Ishikawa (cell line): Measurements from ENCODE around the gene ADRB1.

Source experiments
- EGR1 ChIP-seq: IDR thresholded peaks from 2 replicates; pipeline ENCODE4 v1.6.1; 2012
- EP300 ChIP-seq: IDR thresholded peaks from 2 replicates; pipeline ENCODE4 v1.6.1; 2012; ENCODE audit warnings: borderline replicate concordance
- RAD21 ChIP-seq: IDR thresholded peaks from 2 replicates; pipeline ENCODE4 v1.6.1; 2012; ENCODE audit warnings: low read depth
- TAF1 ChIP-seq: IDR thresholded peaks from 2 replicates; pipeline ENCODE4 v1.6.1; 2012; ENCODE audit warnings: low read depth, mild to moderate bottlenecking
- YY1 ChIP-seq: IDR thresholded peaks from 2 replicates; pipeline ENCODE4 v1.6.1; 2012; ENCODE audit warnings: low read depth
- TF ChIP-seq, protein P1 (sequence below): IDR thresholded peaks from 2 replicates; pipeline ENCODE4 v1.6.1; 2012; ENCODE audit warnings: low read depth, mild to moderate bottlenecking
- TF ChIP-seq, protein P2 (sequence below): IDR thresholded peaks from 2 replicates; pipeline ENCODE4 v1.6.1; 2012
- TF ChIP-seq, protein P3 (sequence below): IDR thresholded peaks from 2 replicates; pipeline ENCODE4 v1.6.1; 2012

DNA sequence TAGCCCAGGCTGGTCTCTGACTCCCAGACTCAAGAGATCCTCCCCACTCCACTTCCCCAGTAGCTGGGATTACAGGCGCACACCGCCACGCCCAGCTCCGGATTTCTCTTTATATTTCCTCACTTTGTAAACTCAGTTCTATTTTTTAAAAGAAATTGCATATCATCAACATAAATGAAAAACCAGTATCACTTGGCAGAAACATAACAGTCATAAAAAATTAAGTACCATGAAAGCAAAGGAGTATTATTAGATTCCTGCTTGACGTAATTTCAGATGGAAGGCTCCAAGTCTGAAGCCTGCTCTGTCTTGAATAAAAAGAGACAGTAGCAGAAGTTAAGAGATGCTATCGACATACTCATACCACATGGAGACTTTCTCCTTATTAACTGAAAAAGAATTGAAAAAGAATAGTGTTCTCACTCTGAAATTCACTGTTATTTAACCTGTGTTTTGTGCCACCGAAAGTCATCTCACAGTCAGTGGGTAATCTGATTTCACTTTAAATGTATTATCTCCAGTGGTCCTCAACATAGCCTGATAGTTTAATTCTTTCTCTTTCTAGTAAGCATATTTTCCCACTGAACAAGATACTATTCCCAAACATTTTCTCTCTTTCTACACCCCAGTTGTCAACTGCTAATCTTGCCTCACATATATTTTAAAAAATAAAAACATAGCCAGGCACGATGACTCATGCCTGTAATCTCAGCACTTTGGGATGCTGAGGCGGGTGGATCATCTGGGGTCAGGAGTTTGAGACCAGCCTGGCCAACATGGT lies 40.3 kb upstream of the ADRB1 start:
- TF ChIP-seq YY1 (no peak), EP300 (no peak), TAF1 (no peak), RAD21 (no peak), EGR1 (no peak)
- TF ChIP-seq, protein P1, sequence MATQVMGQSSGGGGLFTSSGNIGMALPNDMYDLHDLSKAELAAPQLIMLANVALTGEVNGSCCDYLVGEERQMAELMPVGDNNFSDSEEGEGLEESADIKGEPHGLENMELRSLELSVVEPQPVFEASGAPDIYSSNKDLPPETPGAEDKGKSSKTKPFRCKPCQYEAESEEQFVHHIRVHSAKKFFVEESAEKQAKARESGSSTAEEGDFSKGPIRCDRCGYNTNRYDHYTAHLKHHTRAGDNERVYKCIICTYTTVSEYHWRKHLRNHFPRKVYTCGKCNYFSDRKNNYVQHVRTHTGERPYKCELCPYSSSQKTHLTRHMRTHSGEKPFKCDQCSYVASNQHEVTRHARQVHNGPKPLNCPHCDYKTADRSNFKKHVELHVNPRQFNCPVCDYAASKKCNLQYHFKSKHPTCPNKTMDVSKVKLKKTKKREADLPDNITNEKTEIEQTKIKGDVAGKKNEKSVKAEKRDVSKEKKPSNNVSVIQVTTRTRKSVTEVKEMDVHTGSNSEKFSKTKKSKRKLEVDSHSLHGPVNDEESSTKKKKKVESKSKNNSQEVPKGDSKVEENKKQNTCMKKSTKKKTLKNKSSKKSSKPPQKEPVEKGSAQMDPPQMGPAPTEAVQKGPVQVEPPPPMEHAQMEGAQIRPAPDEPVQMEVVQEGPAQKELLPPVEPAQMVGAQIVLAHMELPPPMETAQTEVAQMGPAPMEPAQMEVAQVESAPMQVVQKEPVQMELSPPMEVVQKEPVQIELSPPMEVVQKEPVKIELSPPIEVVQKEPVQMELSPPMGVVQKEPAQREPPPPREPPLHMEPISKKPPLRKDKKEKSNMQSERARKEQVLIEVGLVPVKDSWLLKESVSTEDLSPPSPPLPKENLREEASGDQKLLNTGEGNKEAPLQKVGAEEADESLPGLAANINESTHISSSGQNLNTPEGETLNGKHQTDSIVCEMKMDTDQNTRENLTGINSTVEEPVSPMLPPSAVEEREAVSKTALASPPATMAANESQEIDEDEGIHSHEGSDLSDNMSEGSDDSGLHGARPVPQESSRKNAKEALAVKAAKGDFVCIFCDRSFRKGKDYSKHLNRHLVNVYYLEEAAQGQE, result no peak
- TF ChIP-seq, protein P2, sequence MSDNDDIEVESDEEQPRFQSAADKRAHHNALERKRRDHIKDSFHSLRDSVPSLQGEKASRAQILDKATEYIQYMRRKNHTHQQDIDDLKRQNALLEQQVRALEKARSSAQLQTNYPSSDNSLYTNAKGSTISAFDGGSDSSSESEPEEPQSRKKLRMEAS, result no peak
- TF ChIP-seq, protein P3, sequence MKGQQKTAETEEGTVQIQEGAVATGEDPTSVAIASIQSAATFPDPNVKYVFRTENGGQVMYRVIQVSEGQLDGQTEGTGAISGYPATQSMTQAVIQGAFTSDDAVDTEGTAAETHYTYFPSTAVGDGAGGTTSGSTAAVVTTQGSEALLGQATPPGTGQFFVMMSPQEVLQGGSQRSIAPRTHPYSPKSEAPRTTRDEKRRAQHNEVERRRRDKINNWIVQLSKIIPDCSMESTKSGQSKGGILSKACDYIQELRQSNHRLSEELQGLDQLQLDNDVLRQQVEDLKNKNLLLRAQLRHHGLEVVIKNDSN, result no peak
